ENCODE results near the gene FUT8. TPM values are rescaled to one million over a fixed set of nuclear protein-coding genes. Genes with fewer than 3 reads are reported as not detected.

The FUT8 gene
- total RNA-seq, 1 experiment from 2014 or later = 42.3 TPM

DNA sequence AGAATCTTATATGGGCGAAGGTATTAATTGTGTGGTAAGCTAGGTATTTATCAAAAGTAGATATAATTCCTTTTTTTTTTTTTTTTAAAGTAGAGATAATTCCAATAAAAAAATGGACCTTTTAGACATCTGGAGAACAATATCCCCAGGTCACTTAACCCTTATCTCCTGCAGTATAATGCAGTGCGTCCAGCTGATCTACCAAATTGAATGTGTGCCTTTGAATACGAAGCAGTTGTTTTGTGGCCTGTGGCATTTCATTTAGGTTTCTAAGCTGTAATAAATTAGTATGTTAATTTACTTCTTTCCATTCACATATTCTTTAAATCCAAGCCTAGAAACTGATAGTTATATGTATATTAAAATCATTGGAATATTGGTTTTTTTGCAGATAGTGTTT, 3.1 kb downstream of the FUT8 start:
- Histone ChIP-seq H3K27me3 (ENCODE audit: insufficient read depth, low read length) (no peaks in the 10 kb centered on the region), H3K79me2 (ENCODE audit: insufficient read depth, low read length) (peaks cover 48% of the 10 kb centered on the region), H3K4me3 (replicated peaks in 1 of 2; ENCODE audit: low read depth in 1 of 2, low read length in 2 of 2) (no peak overlapping the region), H3K4me2 (ENCODE audit: low read length) (no peak overlapping the region), H4K20me1 (ENCODE audit: insufficient read depth) (no peaks in the 10 kb centered on the region; the same call in 1 of the 2 replicates), H3K9me3 (ENCODE audit: control insufficient read depth in 1 of 2, insufficient read depth in 1 of 2, low read depth in 1 of 2, low read length in 2 of 2) (no peaks in the 10 kb centered on the region), H2AFZ (ENCODE audit: low read depth, low read length, poor library complexity, severe bottlenecking) (no peak overlapping the region), H3K9me2 (ENCODE audit: insufficient read depth) (no peaks in the 10 kb centered on the region), H3K36me3 (ENCODE audit: control insufficient read depth in 1 of 2, insufficient read depth in 2 of 2, low read length in 2 of 2) (no peaks in the 10 kb centered on the region), H3K9ac (ENCODE audit: low read length) (no peak overlapping the region), H3K4me1 (ENCODE audit: control insufficient read depth in 1 of 2, insufficient read depth in 2 of 2, low read length in 2 of 2) (peaks cover 2 to 21% of the 10 kb centered on the region in 2 experiments; a peak in 2 of 4 replicates), H3K27ac (ENCODE audit: low read depth, low read length) (no peak overlapping the region)
- BruUV-seq (replicated peaks) = no TSS peak
- ATAC-seq (no peak), DNase-seq (ENCODE audit: low read depth, low spot score) (no peak)
- ChIA-PET POLR2A (interaction anchor here (0.6 to 0.9 kb wide), 3 partner anchors 10 to 1057 kb away, joined by 3 read pairs; no protein-coding TSS in a partner anchor), CTCF (interaction anchor here (0.8 to 4.8 kb wide), 26 partner anchors 8 to 656 kb away, joined by 3 to 99 read pairs (median 4); partner anchors contain the start of gene MAX), RAD21 (ENCODE audit: low non-redundant PET in 1 of 2, low total read pairs in 2 of 2, uncharacterized antibody in 2 of 2, unreplicated experiment in 2 of 2) (interaction anchor here (0.6 to 1.6 kb wide), 6 partner anchors 210 to 417 kb away, joined by 3 to 18 read pairs (median 7); no protein-coding TSS in a partner anchor)
- TF ChIP-seq SP1 (IDR thresholded peaks at IDR 0.05; ENCODE audit: low read depth) (no peak), CEBPB (IDR thresholded peaks at IDR 0.05; ENCODE audit: low read depth) (no peak), EZH2phosphoT487 (IDR thresholded peaks at IDR 0.05; ENCODE audit: borderline replicate concordance) (no peak), ZNF274 (IDR thresholded peaks at IDR 0.05; ENCODE audit: low read depth, low read length) (no peak), ZFX (IDR thresholded peaks at IDR 0.05) (no peak), FOSL1 (IDR thresholded peaks at IDR 0.05; ENCODE audit: low read depth) (no peak)
- TF ChIP-seq, protein P1, sequence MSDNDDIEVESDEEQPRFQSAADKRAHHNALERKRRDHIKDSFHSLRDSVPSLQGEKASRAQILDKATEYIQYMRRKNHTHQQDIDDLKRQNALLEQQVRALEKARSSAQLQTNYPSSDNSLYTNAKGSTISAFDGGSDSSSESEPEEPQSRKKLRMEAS (IDR thresholded peaks at IDR 0.05) = no peak
- intact Hi-C loops (cut with micrococcal nuclease) = loop anchor here (2.0 to 5.0 kb wide), 3 partner anchors 192 to 655 kb away; no protein-coding TSS in a partner anchor

DNA sequence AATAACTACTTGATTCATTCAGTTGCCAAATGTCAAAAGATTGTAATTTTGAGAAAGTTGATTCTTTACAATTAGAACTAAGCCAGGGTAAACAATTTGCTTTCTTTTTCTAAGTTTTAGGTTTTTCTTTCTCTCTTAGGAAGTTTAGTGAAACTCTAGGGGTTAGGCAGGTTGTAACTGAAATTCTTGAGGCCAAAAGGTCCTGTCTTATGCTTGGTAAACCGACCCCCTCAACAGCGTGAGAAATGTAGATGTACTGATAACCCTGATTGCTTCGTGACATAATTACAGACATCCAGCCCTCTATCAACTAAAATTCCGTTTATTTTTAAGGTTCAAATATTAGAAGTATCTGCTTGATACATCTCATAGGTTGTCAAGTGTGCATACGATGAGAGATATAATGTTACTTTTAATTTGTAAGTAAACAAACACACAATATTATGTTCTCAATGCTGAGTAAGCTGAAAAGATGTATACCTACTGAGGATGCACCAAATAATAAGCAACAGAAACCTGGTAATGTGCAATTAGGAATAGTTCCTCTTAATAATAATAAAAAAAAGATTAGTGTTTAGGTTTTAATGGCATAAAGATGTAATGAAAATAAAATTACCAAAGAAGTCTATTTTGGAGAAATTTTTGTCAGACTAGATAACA, 7.2 kb downstream of the FUT8 start:
- no TSS peak for BruUV-seq (replicated peaks)
- intact Hi-C loops (cut with micrococcal nuclease) = loop anchor here (5.0 kb wide), 1 partner anchor 188 kb away; no protein-coding TSS in a partner anchor
- no peaks in the 10 kb centered on the region; the same call in 1 of the 2 replicates for H4K20me1 ChIP-seq (ENCODE audit: insufficient read depth)
- H3K79me2 ChIP-seq (ENCODE audit: insufficient read depth, low read length) = peaks cover 49% of the 10 kb centered on the region
- no peak overlapping the region for H3K4me3 ChIP-seq (replicated peaks in 1 of 2; ENCODE audit: low read depth in 1 of 2, low read length in 2 of 2)
- H3K36me3 ChIP-seq (ENCODE audit: control insufficient read depth in 1 of 2, insufficient read depth in 2 of 2, low read length in 2 of 2) = no peaks in the 10 kb centered on the region
- TF ChIP-seq, protein P2, sequence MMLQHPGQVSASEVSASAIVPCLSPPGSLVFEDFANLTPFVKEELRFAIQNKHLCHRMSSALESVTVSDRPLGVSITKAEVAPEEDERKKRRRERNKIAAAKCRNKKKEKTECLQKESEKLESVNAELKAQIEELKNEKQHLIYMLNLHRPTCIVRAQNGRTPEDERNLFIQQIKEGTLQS (IDR thresholded peaks at IDR 0.05) = no peak
- TF ChIP-seq POLR2AphosphoS5 (IDR thresholded peaks at IDR 0.05; ENCODE audit: low read depth, low read length) (no peak), CBX3 (IDR thresholded peaks at IDR 0.05; ENCODE audit: low read depth) (no peak), TCF7L2 (IDR thresholded peaks at IDR 0.05; ENCODE audit: borderline replicate concordance, extremely low read depth, insufficient read depth, insufficient read length) (no peak), POLR2A (IDR thresholded peaks at IDR 0.05; ENCODE audit: borderline replicate concordance, extremely low read depth, insufficient read depth, insufficient read length) (no peak)
- H2AFZ ChIP-seq (ENCODE audit: low read depth, low read length, poor library complexity, severe bottlenecking) = no peak overlapping the region
- ATAC-seq = no peak
- POLR2A ChIA-PET = no interaction called here
- no peak overlapping the region for H3K27ac ChIP-seq (ENCODE audit: low read depth, low read length)
- no peaks in the 10 kb centered on the region for H3K9me2 ChIP-seq (ENCODE audit: insufficient read depth)
- no peaks in the 10 kb centered on the region for H3K27me3 ChIP-seq (ENCODE audit: insufficient read depth, low read length)
- H3K9me3 ChIP-seq (ENCODE audit: control insufficient read depth in 1 of 2, insufficient read depth in 1 of 2, low read depth in 1 of 2, low read length in 2 of 2) = no peaks in the 10 kb centered on the region
- H3K4me1 ChIP-seq (ENCODE audit: control insufficient read depth in 1 of 2, insufficient read depth in 2 of 2, low read length in 2 of 2) = peaks cover 0 to 10% of the 10 kb centered on the region in 2 experiments; a peak in 2 of 4 replicates
- RAD21 ChIA-PET (ENCODE audit: low non-redundant PET in 1 of 2, low total read pairs in 2 of 2, uncharacterized antibody in 2 of 2, unreplicated experiment in 2 of 2) = no interaction called here
- H3K9ac ChIP-seq (ENCODE audit: low read length) = no peak overlapping the region
- no peak overlapping the region for H3K4me2 ChIP-seq (ENCODE audit: low read length)
- DNase-seq (ENCODE audit: low read depth, low spot score) = no peak
- CTCF ChIA-PET = no interaction called here

Measured in HCT116 (cell line).